Neuron (in vitro differentiated cells): ENCODE measurements around the gene B3GNT8.
"Not testable (repeated sequence)": the region's sequence is repeated elsewhere in the genome, so short reads cannot be mapped to it uniquely, and the experiment has no call there.

ENCODE experiments used
- H2AFZ ChIP-seq: one replicate; pipeline ENCODE4 v1.6.1; 2013; ENCODE audit warnings: low read depth, mild to moderate bottlenecking, inconsistent platforms, low read length, moderate library complexity
- H3K27me3 ChIP-seq: one replicate; pipeline ENCODE4 v1.6.1; 2013; ENCODE audit warnings: low read length; ENCODE audit not compliant: insufficient read depth
- H3K36me3 ChIP-seq: one replicate; pipeline ENCODE4 v1.6.1; 2013; ENCODE audit warnings: low read length; ENCODE audit not compliant: insufficient read depth
- H3K4me1 ChIP-seq: one replicate; pipeline ENCODE4 v1.6.1; 2013; ENCODE audit warnings: low read length; ENCODE audit not compliant: insufficient read depth
- H3K4me3 ChIP-seq: 2 replicates; pipeline ENCODE4 v1.5.1; 2013; ENCODE audit warnings: mild to moderate bottlenecking, low read length, moderate library complexity
- H3K9me3 ChIP-seq: one replicate; pipeline ENCODE4 v1.6.1; 2013; ENCODE audit warnings: low read length

The B3GNT8 gene

DNA sequence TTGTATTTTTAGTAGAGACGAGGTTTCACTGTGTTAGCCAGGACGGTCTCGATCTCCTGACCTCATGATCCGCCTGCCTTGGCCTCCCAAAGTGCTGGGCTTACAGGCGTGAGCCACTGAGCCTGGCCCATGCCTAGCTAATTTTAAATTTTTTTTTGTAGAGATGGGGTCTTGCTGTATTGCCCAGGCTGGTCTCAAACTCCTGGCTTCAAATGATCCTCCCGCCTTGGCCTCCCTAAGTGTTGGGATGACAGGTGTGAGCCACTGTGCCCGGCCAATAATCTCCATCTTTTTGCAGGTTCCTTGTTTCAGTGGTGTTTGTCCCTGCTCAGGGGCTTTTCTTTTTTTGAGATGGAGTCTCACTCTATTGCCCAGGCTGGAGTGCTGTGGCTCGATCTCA lies 45.6 kb downstream of the B3GNT8 start:
- H3K9me3 ChIP-seq, H3K27me3 ChIP-seq, H3K4me1 ChIP-seq, H2AFZ ChIP-seq, H3K4me3 ChIP-seq: not testable (repeated sequence)
- H3K36me3 ChIP-seq: peaks cover 19% of the 10 kb centered on the region

DNA sequence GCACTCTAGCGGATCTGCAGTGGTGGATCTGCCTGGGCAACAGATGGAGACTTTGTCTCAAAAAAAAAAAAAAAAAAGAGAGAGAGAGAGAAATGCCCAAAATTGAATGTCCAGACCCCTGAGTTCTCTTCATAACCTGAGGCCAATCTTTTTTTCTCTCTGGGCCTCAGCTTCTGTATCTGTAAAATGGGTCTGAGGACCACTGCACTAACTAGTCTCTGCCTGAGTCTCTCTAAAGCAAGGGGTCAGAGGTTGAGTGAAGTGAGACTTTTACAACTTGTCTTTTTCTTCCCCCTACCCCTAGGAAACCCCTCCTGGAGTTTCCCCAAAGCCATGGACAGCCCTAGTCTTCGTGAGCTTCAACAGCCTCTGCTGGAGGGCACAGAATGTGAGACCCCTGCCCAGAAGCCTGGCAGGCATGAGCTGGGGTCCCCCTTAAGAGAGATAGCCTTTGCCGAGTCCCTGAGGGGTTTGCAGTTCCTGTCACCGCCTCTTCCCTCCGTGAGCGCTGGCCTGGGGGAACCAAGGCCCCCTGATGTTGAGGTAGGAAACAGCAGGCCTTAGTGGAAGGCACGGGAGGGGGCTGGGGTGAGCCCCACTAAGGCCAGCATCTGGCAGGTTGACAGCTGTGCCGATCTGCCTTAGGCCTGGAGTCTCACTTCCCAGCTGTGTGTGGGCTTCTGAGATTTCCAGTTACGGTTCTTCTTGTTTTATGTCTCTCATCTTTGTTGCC lies 49.0 kb downstream of the B3GNT8 start:
- Histone ChIP-seq H3K4me1 (no peaks in the 10 kb centered on the region), H3K36me3 (peaks cover 9% of the 10 kb centered on the region), H3K27me3 (no peaks in the 10 kb centered on the region), H3K4me3 (no peak overlapping the region), H2AFZ (no peak overlapping the region), H3K9me3 (no peaks in the 10 kb centered on the region)

DNA sequence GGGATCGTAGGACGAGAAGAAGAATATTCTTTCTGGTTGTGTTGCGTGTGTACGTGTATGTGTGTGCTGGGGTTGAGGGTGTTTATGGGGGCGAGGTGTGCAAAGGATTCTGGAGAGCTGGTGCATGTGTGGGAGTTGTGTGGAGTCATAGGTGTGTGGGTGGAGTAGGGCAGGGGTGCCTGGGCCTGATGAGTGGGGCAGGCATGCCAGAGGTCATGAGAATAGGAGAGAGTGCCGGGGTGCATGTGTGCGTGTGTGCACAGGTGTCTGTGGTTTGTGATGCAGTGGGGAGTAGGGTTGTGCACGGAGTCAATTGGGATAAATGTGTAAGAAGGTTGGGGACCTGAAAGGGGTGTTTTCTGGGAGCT lies 50.2 kb downstream of the B3GNT8 start:
- Histone ChIP-seq H3K4me3 (no peak overlapping the region), H2AFZ (no peak overlapping the region), H3K4me1 (no peaks in the 10 kb centered on the region), H3K27me3 (no peaks in the 10 kb centered on the region), H3K9me3 (no peaks in the 10 kb centered on the region), H3K36me3 (peaks cover 5% of the 10 kb centered on the region)

DNA sequence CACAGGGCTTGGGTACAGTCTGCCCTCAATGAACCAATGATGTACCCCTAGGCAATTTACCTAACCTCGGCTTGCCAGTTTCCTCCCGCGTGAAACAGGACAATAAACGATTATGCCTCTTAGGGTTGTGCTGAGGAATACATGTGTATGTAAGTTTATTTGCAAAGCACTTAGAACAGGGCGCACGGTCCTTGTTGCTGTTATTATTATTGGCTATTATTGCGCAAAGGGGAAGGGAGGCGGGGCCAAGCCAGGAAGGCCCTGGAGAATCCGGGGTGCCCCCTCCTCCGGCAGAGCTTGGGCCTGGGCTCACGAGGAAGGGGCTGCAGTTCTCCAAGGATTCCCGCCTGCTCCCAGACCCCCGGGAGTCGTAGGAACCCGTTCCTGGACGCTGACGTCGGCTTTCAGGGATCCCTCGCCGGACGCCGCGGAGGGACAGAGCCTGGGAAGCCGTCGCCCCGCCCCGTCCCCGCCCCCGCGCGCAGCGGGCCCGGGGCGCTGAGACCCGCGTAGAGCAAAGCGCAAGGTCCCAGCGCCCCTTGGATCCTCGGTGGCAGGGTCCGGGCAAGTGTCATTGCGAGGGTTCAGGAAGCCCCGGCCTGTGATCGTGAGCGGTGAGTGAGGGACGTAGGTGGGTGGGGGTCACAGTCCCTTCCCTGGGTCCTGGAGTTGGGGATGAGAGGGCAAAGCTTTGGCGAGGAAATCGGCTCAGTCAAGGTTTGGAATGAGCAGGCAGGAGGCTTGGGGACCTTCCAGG lies 50.8 kb downstream of the B3GNT8 start, which contains the start of gene TMEM91:
Gene TMEM91, plus strand, starts transcription at position 293 of the 757 bp plus-strand sequence. CDS start 1,777 bp downstream, outside the sequence.
- Histone ChIP-seq H3K4me3 (no peak within 1 kb of the TSS), H3K27me3 (no peaks in the 10 kb centered on the region), H3K36me3 (peaks cover 5% of the 10 kb centered on the region), H2AFZ (no peak within 1 kb of the TSS), H3K4me1 (no peaks in the 10 kb centered on the region), H3K9me3 (no peaks in the 10 kb centered on the region)
